ENCODE results near the gene GBP5.
"Not testable (repeated sequence)": the region's sequence is repeated elsewhere in the genome, so short reads cannot be mapped to it uniquely, and the experiment has no call there.

GBP5 gene, protein sequence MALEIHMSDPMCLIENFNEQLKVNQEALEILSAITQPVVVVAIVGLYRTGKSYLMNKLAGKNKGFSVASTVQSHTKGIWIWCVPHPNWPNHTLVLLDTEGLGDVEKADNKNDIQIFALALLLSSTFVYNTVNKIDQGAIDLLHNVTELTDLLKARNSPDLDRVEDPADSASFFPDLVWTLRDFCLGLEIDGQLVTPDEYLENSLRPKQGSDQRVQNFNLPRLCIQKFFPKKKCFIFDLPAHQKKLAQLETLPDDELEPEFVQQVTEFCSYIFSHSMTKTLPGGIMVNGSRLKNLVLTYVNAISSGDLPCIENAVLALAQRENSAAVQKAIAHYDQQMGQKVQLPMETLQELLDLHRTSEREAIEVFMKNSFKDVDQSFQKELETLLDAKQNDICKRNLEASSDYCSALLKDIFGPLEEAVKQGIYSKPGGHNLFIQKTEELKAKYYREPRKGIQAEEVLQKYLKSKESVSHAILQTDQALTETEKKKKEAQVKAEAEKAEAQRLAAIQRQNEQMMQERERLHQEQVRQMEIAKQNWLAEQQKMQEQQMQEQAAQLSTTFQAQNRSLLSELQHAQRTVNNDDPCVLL

DNA sequence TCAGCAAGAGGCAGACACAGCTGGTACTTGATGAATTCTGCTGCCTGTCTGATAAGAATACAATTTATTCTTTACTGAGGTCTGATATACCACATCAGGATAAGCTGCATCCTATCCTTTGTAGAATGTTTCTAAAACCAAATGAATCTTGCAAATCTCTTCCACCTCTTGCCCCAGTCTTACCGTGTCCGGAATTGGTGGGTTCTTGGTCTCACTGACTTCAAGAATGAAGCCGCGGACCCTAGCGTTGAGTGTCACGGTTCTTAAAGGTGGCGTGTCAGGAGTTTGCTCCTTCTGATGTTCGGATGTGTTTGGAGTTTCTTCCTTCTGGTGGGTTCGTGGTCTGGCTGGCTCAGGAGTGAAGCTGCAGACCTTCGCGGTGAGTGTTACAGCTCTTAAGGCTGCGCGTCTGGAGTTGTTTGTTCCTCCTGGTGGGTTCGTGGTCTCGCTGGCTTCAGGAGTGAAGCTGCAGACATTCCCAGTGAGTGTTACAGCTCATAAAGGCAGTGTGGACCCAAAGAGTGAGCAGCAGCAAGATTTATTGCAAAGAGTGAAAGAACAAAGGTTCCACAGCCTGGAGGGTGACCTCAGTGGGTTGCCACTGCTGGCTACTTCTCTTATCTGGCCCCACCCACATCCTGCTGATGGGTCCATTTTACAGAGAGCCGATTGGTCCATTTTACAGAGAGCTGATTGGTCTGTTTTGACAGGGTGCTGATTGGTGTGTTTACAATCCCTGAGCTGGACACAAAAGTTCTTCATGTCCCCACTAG is at the start of gene GBP5:
Gene GBP5 (minus strand): TSS at position 592 of the 773 bp plus-strand sequence. CDS start 3,305 bp downstream, outside the sequence.
- not testable (repeated sequence) for DNase-seq

DNA sequence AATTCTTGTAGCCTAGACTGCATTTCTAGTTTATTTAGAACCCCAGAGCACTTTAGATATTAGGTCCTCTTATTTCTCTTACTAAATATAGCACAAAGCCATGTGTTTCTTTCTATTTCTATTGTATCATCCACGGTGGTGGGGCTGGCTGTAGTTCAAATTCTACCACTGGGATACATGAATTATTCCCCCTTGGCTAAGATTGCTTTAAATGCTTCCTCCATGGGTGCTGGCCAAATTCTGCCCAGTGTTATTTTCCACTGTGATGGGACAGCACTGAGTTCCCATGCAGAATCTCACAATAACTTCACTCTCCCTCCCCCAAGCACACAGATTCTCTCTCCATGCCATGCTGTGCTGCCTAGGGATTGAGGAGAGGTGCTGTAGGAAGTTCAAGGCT is 49.7 kb upstream of the GBP5 start:
- DNase-seq = no peak

DNA sequence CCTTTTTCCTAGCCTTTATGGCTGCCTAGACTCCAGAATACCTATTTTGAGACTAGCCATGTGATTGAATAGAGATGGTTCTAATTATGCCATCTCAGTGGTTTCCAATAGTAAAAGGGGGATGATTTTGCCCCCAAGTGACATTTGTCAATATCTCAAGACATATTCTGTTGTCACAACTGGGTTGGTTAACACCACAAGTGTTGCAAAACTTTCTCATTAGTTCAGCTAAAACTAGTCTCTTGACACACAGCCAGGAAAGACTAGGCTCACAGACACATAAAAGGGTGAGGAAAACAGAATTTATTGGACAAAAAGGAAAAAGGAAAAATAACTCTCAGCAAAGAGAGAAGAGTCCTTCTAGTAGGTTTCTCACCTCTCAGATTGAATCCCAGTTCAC is 39.9 kb upstream of the GBP5 start:
- no peak for DNase-seq

DNA sequence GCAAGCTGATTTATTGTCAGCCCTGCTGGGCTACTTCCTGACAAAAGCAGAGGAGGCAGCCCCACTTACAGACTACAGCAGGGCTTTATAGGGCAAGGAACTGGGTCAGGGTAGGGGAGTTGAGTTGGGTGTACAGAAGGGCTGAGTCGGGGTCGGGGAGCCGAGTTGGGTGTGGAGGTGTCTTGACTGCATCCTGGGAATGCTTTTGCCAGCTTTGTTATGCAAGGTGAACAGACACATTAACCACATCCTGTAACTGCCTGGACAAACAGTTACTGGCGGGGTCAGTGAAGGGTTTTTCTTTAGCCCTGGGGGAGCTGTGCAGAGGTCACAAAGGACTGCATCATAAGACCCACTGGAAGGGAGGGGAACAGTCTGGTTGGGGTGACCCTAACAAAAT is 39.1 kb upstream of the GBP5 start:
- no peak for DNase-seq

DNA sequence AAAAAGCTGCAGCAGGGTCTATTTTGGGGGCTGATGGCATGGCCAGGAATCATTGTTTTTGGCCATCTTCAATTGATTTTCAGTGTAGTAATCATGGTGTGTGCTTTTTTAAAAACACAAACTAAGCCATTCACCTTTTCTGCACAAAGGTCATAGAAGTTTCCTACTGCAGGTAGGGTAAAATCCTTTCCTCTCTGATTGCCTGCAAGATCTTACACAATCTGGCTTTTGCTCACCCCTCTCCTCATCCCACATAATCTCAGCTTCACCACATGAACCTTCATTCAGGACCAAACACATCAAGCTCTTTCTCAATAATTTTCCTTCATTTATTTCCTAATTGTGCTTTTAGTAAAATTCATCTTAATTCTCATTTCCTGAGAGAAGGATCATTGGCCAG is 38.3 kb upstream of the GBP5 start:
- no peak for DNase-seq

DNA sequence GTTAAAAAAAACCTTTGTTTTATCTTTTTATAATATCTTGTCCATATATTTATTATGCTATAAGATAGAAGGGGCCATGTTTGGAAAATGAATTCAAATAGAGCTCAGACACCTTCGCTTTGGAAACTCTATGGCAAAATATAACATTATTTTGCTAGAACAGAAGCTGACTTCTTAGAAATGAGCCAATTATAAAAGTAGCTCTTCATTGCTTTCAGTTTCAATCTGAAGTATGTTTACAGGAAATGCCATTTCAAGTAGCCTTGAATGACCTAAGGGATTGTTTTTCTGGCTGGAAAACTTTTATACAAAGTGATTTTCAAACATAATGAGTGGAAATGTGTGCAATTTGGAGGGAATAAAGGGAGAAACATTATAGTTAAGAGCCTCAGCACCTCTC is 37.8 kb upstream of the GBP5 start:
- no peak for DNase-seq

DNA sequence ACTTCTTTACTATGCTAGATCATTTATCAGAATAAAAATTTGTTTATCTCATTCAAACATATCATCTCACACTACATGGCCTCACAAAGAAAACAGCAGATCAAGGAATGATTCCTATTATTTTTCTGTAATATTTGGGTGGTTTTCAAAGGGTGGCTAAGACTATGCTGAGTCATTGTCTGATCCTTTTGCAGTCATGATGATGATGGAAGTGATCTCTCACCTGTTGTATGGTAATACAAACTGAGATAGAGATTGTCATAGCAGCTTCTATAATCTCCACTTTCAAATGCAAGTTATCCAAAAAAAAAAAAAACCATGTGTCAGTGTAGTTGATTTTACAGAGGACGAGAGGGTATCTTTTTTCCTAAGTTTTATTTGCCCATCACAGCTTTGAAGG is 37.2 kb upstream of the GBP5 start:
- no peak for DNase-seq

DNA sequence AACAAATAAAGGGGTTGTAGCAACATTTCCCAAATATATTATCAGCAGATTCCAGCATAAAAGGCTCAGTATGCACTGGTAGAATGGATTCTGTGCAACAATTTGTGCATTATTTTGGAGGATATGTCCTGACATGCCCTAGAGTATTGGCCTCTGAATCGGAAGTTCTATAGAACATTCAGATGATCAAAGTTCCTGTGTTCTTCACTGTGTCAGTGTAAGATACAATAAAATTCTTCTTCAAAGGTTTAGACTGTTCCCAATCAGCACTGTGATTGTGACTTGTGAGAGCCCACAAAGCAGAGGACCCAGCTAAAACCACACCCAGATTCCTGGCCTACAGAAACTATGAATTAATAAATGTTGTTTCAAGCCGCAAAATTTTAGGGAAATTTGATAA is 33.6 kb upstream of the GBP5 start:
- DNase-seq = no peak

DNA sequence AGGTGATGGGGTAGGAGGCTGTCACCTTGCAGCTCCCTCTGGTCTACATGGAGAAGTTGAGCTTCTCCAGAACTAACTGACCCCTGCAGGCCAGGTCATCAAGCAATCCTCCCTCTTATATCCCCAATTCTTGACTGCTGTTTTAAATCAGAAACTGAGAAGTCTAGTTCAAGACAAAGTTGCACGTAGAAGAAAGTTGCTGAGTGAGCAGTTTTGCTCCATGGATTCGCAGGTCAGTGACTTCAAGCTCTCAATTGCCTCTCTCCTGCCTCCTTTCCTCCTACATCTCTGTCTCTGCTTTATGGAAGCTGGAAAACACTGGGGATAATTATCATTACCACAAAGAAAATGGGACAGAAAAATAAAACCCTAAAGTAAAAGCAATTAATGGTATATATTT is 32.8 kb upstream of the GBP5 start:
- no peak for DNase-seq

DNA sequence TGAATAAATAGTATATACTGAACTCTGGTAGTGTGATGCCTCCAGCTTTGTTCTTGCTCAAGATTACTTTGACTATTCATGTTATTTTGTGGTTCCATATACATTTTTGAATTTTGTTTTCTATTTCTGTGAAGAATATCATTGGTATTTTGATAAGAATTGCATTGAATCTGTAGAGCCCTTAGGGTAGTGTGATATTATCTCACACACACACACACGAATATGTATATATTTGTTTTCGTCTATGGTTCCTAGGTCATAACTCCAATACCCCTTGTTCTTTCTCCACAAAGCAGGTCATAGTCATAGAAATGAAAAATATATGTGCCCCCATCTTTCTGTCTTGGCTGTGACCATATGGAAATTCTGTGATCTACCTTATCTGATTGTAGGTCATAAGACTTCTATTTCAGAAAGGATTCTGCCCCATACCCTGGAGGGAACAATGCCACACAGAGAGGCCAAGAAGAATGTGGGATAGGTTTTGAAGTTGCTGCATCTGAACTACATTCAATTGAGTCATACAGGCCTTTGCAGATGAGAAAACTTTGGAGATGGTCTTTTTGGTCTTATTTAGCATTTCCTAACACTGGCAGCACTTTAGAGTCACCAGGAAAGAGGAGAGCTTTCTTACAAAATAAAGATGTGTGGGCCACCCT is 32.0 kb upstream of the GBP5 start:
- DNase-seq = no peak

DNA sequence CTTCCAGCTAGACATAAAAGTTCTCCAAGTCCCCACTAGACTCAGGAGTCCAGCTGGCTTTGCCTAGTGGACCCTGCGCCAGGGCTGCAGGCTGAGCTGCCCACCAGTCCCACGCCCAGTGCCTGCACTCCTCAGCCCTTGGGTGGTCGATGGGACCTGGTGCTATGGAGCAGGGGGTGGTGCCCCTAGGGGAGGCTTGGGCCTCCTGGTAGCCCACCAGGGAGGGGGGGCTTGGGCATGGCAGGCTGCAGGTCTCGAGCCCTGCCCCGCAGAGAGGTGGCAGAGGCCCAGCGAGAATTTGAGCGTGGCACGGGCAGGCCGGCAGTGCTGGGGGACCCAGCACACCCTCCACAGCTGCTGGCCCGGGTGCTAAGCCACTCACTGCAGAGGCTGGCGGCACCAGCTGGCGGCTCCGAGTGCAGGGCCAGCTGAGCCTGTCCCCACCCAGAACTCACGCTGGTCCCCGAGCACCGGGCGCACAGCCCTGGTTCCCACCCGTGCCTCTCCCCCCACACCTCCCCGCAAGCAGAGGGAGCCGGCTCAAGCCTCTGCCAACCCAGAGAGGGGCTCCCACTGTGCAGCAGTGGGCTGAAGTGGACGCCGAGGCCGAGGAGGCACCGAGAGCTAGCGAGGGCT is 30.2 kb upstream of the GBP5 start:
- no peak for DNase-seq

DNA sequence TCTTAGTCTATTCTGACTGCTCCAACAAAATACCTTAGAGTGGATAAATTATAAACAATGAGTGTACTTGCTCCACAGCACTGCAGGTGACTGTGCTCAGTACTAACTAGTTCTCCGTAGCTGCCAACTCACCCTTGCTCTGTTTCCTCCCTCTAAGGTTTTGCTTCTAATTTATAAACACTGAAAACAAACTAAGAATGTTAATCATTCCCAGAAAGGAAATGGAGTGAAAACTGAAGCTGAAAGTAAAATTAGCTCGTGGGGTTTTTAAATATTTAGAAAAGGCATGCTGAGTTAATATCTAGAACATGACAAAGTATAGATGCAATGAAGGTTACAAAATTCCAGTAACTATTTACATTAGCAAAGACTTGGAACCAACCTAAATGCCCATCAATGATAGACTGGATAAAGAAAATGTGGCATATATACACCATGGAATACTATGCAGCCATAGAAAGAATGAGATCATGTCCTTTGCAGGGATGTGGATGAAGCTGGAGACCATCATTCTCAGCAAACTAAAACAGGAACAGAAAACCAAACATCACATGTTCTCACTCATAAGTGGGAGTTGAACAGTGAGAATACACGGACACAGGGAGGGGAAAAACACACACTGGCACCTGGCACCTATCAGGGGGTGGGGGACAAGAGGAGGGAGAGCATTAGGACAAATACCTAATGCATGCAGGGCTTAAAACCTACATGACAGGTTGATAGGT is 27.2 kb upstream of the GBP5 start:
- DNase-seq = not testable (repeated sequence)

DNA sequence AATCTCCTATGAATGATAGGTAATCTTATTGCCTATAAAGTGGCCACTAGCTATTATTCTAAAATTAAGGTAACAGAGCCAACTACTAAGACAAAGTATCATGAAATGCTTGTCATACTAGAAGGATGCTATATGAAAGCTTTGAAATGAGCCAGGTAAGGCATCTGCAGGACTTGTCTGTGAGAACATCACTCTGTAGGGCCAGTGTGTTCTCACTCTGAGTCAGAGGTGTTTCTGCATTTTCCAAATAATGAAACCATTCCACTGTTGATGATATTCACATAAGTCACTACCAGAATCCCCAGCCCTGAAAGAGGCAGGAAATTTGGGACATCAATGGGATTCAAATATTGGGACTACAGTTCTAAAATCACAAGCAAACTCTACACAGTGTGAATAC is 25.8 kb upstream of the GBP5 start:
- no peak for DNase-seq

DNA sequence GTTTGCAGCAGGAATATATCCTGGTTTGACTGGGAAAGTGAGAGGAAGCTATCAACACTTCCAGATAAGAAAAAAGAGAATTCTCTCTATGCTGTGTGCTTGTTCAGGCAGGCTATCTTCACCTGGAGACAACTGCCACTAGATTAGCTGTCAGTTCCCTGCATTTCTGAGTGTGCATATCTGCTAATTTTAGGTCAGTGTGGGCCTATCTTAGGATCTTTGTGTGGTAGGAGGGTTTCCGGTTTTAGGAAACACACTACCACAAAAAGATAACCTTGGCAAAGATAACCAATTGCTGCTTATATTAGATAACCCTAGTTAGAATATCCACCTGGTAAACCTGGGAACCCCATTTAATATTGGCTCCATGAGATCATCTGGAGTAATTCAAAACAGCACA is 22.5 kb upstream of the GBP5 start:
- DNase-seq = no peak

DNA sequence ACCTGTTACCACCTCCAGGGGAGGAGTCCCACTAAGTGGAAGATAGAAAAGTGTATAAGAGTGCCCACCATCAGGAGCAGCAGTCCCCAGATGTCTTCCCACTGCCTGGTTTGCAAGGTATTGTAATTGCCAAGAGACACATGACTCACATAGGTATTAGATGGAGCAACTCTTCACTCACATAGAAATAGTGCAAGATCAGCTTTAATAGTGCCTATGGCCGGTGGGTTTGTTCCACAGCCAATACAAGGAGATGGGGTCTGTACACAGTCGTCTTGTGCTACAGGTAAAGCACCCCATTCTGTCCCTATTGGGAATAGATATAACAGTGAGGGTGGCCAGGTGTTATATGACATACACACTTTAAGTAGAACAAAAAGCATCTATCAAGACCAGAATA is 18.6 kb upstream of the GBP5 start:
- DNase-seq = no peak

DNA sequence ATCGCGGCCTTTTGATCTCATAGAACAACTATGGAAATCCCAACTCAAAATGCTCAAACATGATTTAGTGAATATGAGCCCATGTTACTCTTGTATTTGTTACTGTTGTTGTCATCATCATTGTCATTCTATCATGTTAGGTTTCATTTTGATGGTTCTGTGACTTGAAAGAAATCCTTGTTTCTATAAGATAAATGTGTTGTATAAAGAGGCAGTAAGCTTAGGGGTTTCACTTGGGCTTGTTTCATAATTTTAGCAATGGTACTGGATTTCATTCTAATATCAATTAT is 15.3 kb upstream of the GBP5 start:
- DNase-seq = no peak

DNA sequence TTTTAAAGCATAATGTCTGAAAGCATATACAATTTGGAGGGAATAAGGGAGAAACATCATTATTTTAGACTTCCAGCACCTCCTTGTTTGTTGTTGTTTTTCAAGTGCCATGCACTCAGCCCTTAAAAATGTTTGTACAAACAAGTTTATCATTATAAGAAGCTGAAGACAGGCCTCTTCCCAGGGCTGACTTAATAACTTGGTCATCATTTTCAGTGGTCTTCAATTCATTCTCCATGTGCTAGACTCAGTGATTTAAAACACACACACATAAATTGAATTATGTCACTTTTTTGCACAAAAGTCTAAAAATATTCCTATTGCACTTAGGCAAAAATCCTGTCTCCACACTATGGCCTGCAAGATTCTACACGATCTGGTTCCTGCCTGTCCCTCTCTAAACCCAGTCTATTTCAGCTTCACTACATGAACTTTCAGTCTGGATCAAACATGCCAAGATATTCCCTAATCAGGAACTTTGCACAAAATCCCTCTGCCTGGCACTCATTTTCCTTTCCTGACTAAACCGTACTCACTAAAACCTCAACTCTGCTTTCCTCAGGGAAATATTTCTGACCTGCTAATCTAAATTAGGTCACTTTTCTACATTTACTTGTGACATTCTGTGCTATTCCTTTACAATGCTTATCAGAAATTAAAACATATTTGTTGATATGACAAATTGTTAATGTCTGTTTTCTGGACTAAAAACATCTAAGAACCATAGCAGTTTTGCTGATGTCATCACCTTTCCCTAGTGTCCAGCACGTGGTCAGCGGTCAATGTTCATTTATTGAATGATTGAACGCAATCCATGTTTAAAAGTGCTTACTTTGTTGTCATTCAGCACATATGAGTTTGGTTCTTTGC is 14.8 kb upstream of the GBP5 start:
- DNase-seq = no peak

DNA sequence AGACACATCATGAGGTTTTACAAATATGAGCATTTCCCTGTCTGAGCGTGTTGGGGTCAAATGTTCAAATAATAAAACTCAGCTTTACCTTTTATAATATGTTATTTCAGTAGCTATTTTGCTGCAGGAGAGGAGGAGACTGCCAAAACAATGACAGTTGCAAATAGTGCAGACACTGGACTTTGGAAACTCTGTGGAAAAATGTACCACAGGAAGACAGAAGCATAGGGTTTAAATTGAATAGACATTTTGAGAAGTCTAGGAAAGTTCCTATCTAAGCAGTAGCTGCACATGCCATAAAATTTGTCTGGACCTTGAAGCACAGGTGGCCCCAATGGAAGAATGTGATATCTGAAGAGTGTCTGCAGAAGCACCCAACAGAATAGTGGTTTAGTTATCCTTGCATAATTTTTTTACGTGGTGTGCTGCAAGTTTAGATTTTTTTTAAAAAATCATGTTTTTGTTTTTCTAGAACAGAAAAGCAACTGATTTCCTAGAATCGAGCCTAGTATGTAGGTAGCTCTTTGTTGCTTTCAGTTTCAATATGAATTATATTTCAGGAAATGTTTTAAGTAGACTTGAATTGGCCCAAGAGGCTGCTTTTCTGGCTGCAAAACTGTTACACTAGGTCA is 14.0 kb upstream of the GBP5 start:
- DNase-seq = no peak

DNA sequence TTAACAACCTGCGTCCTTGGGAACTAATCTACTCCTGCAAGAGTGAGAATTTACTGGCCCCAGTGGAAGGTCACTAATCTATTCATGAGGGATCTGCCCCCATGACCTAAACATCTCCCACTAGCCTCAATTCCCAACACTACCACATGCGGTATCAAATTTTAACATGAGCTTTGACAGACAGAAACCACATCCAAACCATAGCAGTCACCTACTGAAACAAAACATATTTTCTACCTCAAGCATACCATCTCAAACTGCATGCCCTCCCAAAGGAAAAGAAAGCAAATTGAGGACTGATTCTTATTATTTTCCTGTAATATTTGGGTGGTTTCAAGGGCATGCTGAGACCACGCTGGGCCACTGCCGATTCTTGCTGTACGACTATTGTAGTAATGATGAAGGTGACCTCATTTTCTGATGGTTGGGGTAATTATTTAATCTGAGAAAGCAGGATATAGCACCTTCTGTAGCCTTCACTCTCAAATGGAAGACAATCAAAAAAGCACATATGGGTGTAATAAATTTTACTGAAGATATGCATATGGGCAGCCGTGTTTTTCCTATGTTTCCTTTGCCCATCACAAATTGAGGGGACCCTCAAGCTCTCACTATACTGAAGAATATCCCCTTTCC is 13.2 kb upstream of the GBP5 start:
- no peak for DNase-seq
